Measurements from ENCODE around the gene HSD17B14.

DNA sequence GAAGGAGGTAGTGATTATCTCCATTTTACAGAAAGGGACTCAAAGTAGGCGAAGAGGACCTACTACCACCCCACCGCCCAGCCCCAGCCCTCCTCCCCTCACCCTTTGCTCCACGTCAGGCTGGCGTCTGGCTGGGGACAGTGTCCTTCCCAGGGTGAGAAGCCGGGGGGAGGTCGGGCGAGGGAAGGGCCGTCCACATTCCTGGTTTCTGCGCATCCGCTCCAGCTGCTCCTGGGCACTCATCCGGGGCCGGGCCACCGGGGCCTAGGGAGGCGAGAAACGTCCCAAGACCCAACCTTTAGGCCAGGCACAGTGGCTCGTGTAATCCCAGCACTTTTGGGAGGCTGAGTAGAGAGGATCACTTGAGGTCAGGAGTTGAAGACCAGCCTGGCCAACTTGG lies 4.8 kb upstream of the HSD17B14 start:
- TF ChIP-seq EZH2 (IDR thresholded peaks at IDR 0.05): no peak
- TF ChIP-seq POLR2AphosphoS5 (IDR thresholded peaks at IDR 0.05; ENCODE audit: borderline replicate concordance, low read depth, low read length): no peak
- TF ChIP-seq FOXP2 (optimal IDR thresholded peaks at IDR 0.05; ENCODE audit: control extremely low read depth, extremely low read length, insufficient read depth): no peak
